SK-N-SH treated with all-trans-retinoic acid at 6 μM for 48 hours (cell line): Measurements from ENCODE around the gene RPL3.

Experiments
- ATAC-seq: fragments of 200-7000 bp; cut with Tn5 transposase; 3 replicates; pipeline ENCODE4 v1.9.1; 2020; ENCODE audit warnings: mild to moderate bottlenecking, moderate library complexity
- ARNTL ChIP-seq: fragments of 450-650 bp; formaldehyde crosslinking; IDR thresholded peaks from 2 replicates; pipeline ENCODE4 v1.5.0; 2020; ENCODE audit warnings: low read depth, mild to moderate bottlenecking, moderate library complexity, borderline replicate concordance
- BACH2 ChIP-seq: fragments of 250-450 bp; sonication (Bioruptor Pico); IDR thresholded peaks from 2 replicates; pipeline ENCODE4 v1.9.0; 2021; ENCODE audit warnings: mild to moderate bottlenecking, borderline replicate concordance
- CSDC2 ChIP-seq: fragments of 250-450 bp; sonication (Bioruptor Pico); IDR thresholded peaks from 2 replicates; pipeline ENCODE4 v1.5.0; 2020; ENCODE audit warnings: mild to moderate bottlenecking, moderate library complexity
- ESRRG ChIP-seq: fragments of 250-450 bp; sonication (Bioruptor Pico); IDR thresholded peaks from 2 replicates; pipeline ENCODE4 v1.6.1; 2021; ENCODE audit warnings: mild to moderate bottlenecking
- GLIS3 ChIP-seq: fragments of 250-450 bp; sonication (Bioruptor Pico); IDR thresholded peaks from 2 replicates; pipeline ENCODE4 v1.5.0; 2020; ENCODE audit warnings: mild to moderate bottlenecking, moderate library complexity
- ISL1 ChIP-seq: fragments of 250-450 bp; sonication (Bioruptor Pico); IDR thresholded peaks from 2 replicates; pipeline ENCODE4 v2.1.2; 2022; ENCODE audit warnings: mild to moderate bottlenecking, moderate library complexity
- OSR1 ChIP-seq: fragments of 250-450 bp; sonication (Bioruptor Pico); IDR thresholded peaks from 2 replicates; pipeline ENCODE4 v1.8.0; 2022; ENCODE audit warnings: moderate library complexity, mild to moderate bottlenecking, inconsistent platforms
- PATZ1 ChIP-seq: fragments of 250-450 bp; sonication (Bioruptor Pico); IDR thresholded peaks from 2 replicates; pipeline ENCODE4 v1.8.0; 2020; ENCODE audit warnings: mild to moderate bottlenecking, moderate library complexity, borderline replicate concordance
- PPARA ChIP-seq: fragments of 250-450 bp; sonication (Bioruptor Pico); IDR thresholded peaks from 2 replicates; pipeline ENCODE4 v1.5.0; 2020; ENCODE audit warnings: mild to moderate bottlenecking, borderline replicate concordance
- RARB ChIP-seq: fragments of 250-450 bp; sonication (Bioruptor Pico); IDR thresholded peaks from 2 replicates; pipeline ENCODE4 v1.8.0; 2021; ENCODE audit warnings: mild to moderate bottlenecking, moderate library complexity
- SNAI2 ChIP-seq: fragments of 250-450 bp; sonication (Bioruptor Pico); IDR thresholded peaks from 2 replicates; pipeline ENCODE4 v1.5.0; 2020; ENCODE audit warnings: mild to moderate bottlenecking, moderate library complexity
- TCF4 ChIP-seq: fragments of 250-450 bp; sonication (Bioruptor Pico); IDR thresholded peaks from 2 replicates; pipeline ENCODE4 v1.8.0; 2021; ENCODE audit warnings: mild to moderate bottlenecking, moderate library complexity, borderline replicate concordance
- TOX ChIP-seq: fragments of 250-450 bp; sonication (Bioruptor Pico); IDR thresholded peaks from 2 replicates; pipeline ENCODE4 v1.8.0; 2021; ENCODE audit warnings: mild to moderate bottlenecking, moderate library complexity, borderline replicate concordance
- ZC3H10 ChIP-seq: fragments of 250-450 bp; sonication (Bioruptor Pico); IDR thresholded peaks from 2 replicates; pipeline ENCODE4 v1.5.1; 2021; ENCODE audit warnings: mild to moderate bottlenecking, moderate library complexity
- ZFP3 ChIP-seq: fragments of 250-450 bp; sonication (Bioruptor Pico); IDR thresholded peaks from 2 replicates; pipeline ENCODE4 v1.5.0; 2020; ENCODE audit warnings: mild to moderate bottlenecking, moderate library complexity
- ZFP30 ChIP-seq: fragments of 450-650 bp; formaldehyde crosslinking; IDR thresholded peaks from 2 replicates; pipeline ENCODE4 v1.5.0; 2022; ENCODE audit warnings: mild to moderate bottlenecking, moderate library complexity
- ZNF565 ChIP-seq: fragments of 450-650 bp; formaldehyde crosslinking; conservative IDR thresholded peaks from 2 replicates; pipeline ENCODE4 v1.5.0; 2020; ENCODE audit warnings: low read depth, mild to moderate bottlenecking, moderate library complexity
- ZNF70 ChIP-seq: fragments of 450-650 bp; formaldehyde crosslinking; IDR thresholded peaks from 2 replicates; pipeline ENCODE4 v1.5.0; 2020; ENCODE audit warnings: mild to moderate bottlenecking, moderate library complexity
- ZNF8 ChIP-seq: fragments of 450-650 bp; formaldehyde crosslinking; IDR thresholded peaks from 2 replicates; pipeline ENCODE4 v1.5.0; 2020; ENCODE audit warnings: mild to moderate bottlenecking, moderate library complexity
- TF ChIP-seq, protein P1 (sequence below): fragments of 250-450 bp; sonication (Bioruptor Pico); IDR thresholded peaks from 2 replicates; pipeline ENCODE4 v1.5.1; 2020; ENCODE audit warnings: low read depth, mild to moderate bottlenecking, moderate library complexity
- TF ChIP-seq, protein P2 (sequence below): fragments of 250-450 bp; sonication (Bioruptor Pico); IDR thresholded peaks from 2 replicates; pipeline ENCODE4 v1.5.1; 2021; ENCODE audit warnings: mild to moderate bottlenecking, moderate library complexity

Gene RPL3

DNA sequence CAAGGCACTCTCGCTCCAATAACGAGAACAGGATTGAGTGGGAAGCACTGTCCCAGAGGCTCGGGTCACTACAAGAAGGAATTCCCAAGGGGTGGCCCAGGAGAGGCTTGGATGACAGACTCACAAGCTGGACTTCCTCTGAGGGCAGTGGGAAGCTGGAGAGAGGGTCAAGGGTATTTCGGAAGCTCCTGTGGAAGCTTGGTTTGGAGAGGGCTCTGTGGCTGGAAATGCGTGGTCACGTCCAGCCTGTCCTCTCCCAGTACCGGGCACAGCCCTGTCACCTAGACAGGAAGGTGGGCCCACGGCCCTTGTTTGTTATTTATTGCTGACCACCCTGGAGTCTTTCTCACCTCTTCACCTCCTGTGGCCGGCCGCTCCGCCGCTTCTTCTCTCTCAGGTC, 35.7 kb upstream of the RPL3 start:
- ATAC-seq = no peak
- TF ChIP-seq BACH2 (CRISPR knock-in tag) = no peak
- no peak for TF ChIP-seq ZNF70 (CRISPR knock-in tag)
- TF ChIP-seq OSR1 = no peak
- TF ChIP-seq, protein P1, sequence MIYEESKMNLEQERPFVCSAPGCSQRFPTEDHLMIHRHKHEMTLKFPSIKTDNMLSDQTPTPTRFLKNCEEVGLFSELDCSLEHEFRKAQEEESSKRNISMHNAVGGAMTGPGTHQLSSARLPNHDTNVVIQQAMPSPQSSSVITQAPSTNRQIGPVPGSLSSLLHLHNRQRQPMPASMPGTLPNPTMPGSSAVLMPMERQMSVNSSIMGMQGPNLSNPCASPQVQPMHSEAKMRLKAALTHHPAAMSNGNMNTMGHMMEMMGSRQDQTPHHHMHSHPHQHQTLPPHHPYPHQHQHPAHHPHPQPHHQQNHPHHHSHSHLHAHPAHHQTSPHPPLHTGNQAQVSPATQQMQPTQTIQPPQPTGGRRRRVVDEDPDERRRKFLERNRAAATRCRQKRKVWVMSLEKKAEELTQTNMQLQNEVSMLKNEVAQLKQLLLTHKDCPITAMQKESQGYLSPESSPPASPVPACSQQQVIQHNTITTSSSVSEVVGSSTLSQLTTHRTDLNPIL (CRISPR knock-in tag) = no peak
- no peak for TF ChIP-seq PATZ1 (CRISPR knock-in tag)
- no peak for TF ChIP-seq ZC3H10 (CRISPR knock-in tag)
- no peak for TF ChIP-seq GLIS3 (CRISPR knock-in tag)
- TF ChIP-seq ISL1 (CRISPR knock-in tag) = no peak
- no peak for TF ChIP-seq ZNF565 (CRISPR knock-in tag)
- TF ChIP-seq, protein P2, sequence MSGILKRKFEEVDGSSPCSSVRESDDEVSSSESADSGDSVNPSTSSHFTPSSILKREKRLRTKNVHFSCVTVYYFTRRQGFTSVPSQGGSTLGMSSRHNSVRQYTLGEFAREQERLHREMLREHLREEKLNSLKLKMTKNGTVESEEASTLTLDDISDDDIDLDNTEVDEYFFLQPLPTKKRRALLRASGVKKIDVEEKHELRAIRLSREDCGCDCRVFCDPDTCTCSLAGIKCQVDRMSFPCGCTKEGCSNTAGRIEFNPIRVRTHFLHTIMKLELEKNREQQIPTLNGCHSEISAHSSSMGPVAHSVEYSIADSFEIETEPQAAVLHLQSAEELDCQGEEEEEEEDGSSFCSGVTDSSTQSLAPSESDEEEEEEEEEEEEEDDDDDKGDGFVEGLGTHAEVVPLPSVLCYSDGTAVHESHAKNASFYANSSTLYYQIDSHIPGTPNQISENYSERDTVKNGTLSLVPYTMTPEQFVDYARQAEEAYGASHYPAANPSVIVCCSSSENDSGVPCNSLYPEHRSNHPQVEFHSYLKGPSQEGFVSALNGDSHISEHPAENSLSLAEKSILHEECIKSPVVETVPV = no peak
- no peak for TF ChIP-seq ZFP3
- no peak for TF ChIP-seq PPARA (CRISPR knock-in tag)
- TF ChIP-seq TCF4 (CRISPR knock-in tag) = no peak
- TF ChIP-seq ESRRG (CRISPR knock-in tag) = no peak

- no peak for ATAC-seq
- TF ChIP-seq GLIS3 (CRISPR knock-in tag) = no peak
- TF ChIP-seq TCF4 (CRISPR knock-in tag) = no peak
- TF ChIP-seq ESRRG (CRISPR knock-in tag) = no peak
- TF ChIP-seq ZC3H10 (CRISPR knock-in tag) = no peak
- no peak for TF ChIP-seq ZFP3
- no peak for TF ChIP-seq SNAI2 (CRISPR knock-in tag)
- no peak for TF ChIP-seq RARB (CRISPR knock-in tag)
- TF ChIP-seq OSR1 = no peak
- TF ChIP-seq, protein P2 = no peak
- no peak for TF ChIP-seq ISL1 (CRISPR knock-in tag)
- no peak for TF ChIP-seq TOX
- TF ChIP-seq, protein P1 (CRISPR knock-in tag) = no peak
- no peak for TF ChIP-seq PPARA (CRISPR knock-in tag)
- no peak for TF ChIP-seq ZNF565 (CRISPR knock-in tag)
- no peak for TF ChIP-seq ZNF70 (CRISPR knock-in tag)
- TF ChIP-seq ZFP30 (CRISPR knock-in tag) = no peak
- no peak for TF ChIP-seq CSDC2
- no peak for TF ChIP-seq ZNF8
- TF ChIP-seq, all 23 proteins: peak for 0
Observed at GRCh38 chr22:39353346-39353745, 33.9 kb upstream of the RPL3 start.

- no peak for ATAC-seq
- no peak for TF ChIP-seq GLIS3 (CRISPR knock-in tag)
- no peak for TF ChIP-seq CSDC2
- no peak for TF ChIP-seq BACH2 (CRISPR knock-in tag)
- TF ChIP-seq SNAI2 (CRISPR knock-in tag) = no peak
- no peak for TF ChIP-seq ZNF8
- TF ChIP-seq ARNTL (CRISPR knock-in tag) = no peak
- TF ChIP-seq, protein P1 (CRISPR knock-in tag) = no peak
- no peak for TF ChIP-seq PATZ1 (CRISPR knock-in tag)
- TF ChIP-seq, all 23 proteins: peak for 0
Observed at GRCh38 chr22:39352306-39352891, 33.0 kb upstream of the RPL3 start.
